ENCODE measurements around the gene PDE11A.

The PDE11A gene

GRCh38 chr2:177633111-177633510 is 439.5 kb downstream of the PDE11A start:
- H3K27me3 ChIP-seq (ENCODE audit: insufficient read depth, low read depth, severe bottlenecking): no peaks in the 10 kb centered on the region
- TF ChIP-seq CTCF (IDR thresholded peaks at IDR 0.05; ENCODE audit: low read depth, low read length): no peak
- no peaks in the 10 kb centered on the region for H3K36me3 ChIP-seq
- no peak for DNase-seq
- no peak overlapping the region for H3K27ac ChIP-seq
- no peak overlapping the region for H3K4me3 ChIP-seq (ENCODE audit: low read depth, low read length)
- H3K9me3 ChIP-seq (ENCODE audit: severe bottlenecking): no peaks in the 10 kb centered on the region

DNA sequence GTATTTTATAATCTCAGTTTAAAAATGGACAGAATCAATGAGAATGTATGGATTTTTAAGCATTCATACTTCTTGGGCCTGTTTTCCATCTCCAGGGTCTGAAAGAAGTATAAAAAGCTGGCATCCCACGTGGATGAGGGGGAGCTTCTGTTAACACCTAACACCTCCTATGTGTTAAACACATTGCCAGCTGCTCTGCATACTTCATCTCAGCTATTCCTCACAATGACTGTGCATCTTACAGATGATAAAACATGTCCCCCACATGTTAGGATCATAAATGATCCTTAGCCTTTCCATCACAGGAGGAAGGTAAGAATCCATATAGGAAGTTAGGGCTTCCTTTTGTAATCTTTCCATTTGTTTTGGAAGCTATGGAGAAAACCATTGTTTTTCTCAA is 440.9 kb downstream of the PDE11A start:
- H3K36me3 ChIP-seq: no peaks in the 10 kb centered on the region
- no peak overlapping the region for H3K4me3 ChIP-seq (ENCODE audit: low read depth, low read length)
- H3K9me3 ChIP-seq (ENCODE audit: severe bottlenecking): no peaks in the 10 kb centered on the region
- no peak overlapping the region for H3K27ac ChIP-seq
- DNase-seq: no peak
- TF ChIP-seq CTCF (IDR thresholded peaks at IDR 0.05; ENCODE audit: low read depth, low read length): no peak
- no peaks in the 10 kb centered on the region for H3K27me3 ChIP-seq (ENCODE audit: insufficient read depth, low read depth, severe bottlenecking)

GRCh38 chr2:177629357-177630024 is 443.1 kb downstream of the PDE11A start:
- Histone ChIP-seq H3K27me3 (ENCODE audit: insufficient read depth, low read depth, severe bottlenecking) (no peaks in the 10 kb centered on the region), H3K27ac (no peak overlapping the region), H3K9me3 (ENCODE audit: severe bottlenecking) (no peaks in the 10 kb centered on the region), H3K4me3 (ENCODE audit: low read depth, low read length) (no peak overlapping the region), H3K36me3 (no peaks in the 10 kb centered on the region)
- TF ChIP-seq CTCF (IDR thresholded peaks at IDR 0.05; ENCODE audit: low read depth, low read length): no peak
- DNase-seq: no peak

- H3K9me3 ChIP-seq (ENCODE audit: severe bottlenecking): no peaks in the 10 kb centered on the region
Measured at GRCh38 chr2:177628831-177629230, 443.7 kb downstream of the PDE11A start.

GRCh38 chr2:177625744-177626650 is 446.6 kb downstream of the PDE11A start:
- no peak overlapping the region for H3K4me3 ChIP-seq (ENCODE audit: low read depth, low read length)
- H3K9me3 ChIP-seq (ENCODE audit: severe bottlenecking): no peaks in the 10 kb centered on the region
- H3K27me3 ChIP-seq (ENCODE audit: insufficient read depth, low read depth, severe bottlenecking): no peaks in the 10 kb centered on the region
- no peak overlapping the region for H3K27ac ChIP-seq
- TF ChIP-seq CTCF (IDR thresholded peaks at IDR 0.05; ENCODE audit: low read depth, low read length): no peak
- no peak for DNase-seq
- no peaks in the 10 kb centered on the region for H3K36me3 ChIP-seq

More at GRCh38 chr2:177628831-177629230, 443.7 kb downstream of the PDE11A start:
- Histone ChIP-seq H3K4me3 (ENCODE audit: low read depth, low read length) (no peak overlapping the region), H3K27me3 (ENCODE audit: insufficient read depth, low read depth, severe bottlenecking) (no peaks in the 10 kb centered on the region), H3K36me3 (no peaks in the 10 kb centered on the region), H3K27ac (no peak overlapping the region)
- TF ChIP-seq CTCF (IDR thresholded peaks at IDR 0.05; ENCODE audit: low read depth, low read length): no peak
- DNase-seq: no peak

Data from WERI-Rb-1 (cell line).